Measurements from ENCODE around the gene SETD2. TPM values are rescaled to one million over a fixed set of nuclear protein-coding genes. Genes with fewer than 3 reads are reported as not detected.

Gene SETD2
- total and polyA plus RNA-seq, 2 donors (not counting 1 experiment from before 2014, with no cell fraction given) = 22.5 to 35.3 TPM

DNA sequence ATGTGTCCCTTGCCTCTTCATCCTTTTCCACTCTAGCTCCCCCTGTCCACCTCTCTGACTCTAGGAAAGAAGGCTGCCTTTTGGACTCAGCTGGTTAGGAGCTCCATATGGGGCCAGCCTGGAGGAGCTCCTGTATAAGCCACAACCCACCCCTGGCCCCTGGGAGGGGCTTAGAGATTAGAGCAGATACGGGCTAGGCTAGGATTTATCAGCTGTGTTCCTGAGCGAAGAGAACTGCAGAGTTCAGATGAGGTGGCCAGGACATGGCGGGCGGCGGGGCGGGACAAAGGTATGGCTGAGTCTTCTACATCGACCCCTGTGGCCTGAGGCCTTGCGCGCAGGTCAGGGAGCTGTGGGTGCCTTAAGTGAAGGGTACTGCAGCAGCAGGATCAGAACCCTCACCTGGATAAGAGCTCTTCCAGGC lies 176.6 kb downstream of the SETD2 start:
- no peaks in the 10 kb centered on the region for H3K27me3 ChIP-seq (ENCODE audit: control insufficient read depth, insufficient read depth, low read length)
- H4K20me1 ChIP-seq (ENCODE audit: control insufficient read depth, extremely low read depth, insufficient read depth, low read length) = no peaks in the 10 kb centered on the region
- no peaks in the 10 kb centered on the region for H3K36me3 ChIP-seq (ENCODE audit: control insufficient read depth, insufficient read depth, low read length)
- H3K4me1 ChIP-seq (ENCODE audit: control insufficient read depth, extremely low read depth, insufficient read depth, low read length) = no peaks in the 10 kb centered on the region
- H3K9ac ChIP-seq (ENCODE audit: insufficient read depth, low read length) = no peak overlapping the region
- H2AFZ ChIP-seq (ENCODE audit: low read length) = no peak overlapping the region
- no peak overlapping the region for H3K4me2 ChIP-seq (ENCODE audit: extremely low read depth, insufficient read depth, low read length)
- H3K79me2 ChIP-seq (ENCODE audit: control insufficient read depth, insufficient read depth, low read length) = no peaks in the 10 kb centered on the region
- no peak overlapping the region for H3K4me3 ChIP-seq (replicated peaks in 1 of 4; ENCODE audit: control extremely low read depth in 1 of 4, insufficient read depth in 1 of 4, low read depth in 3 of 4, low read length in 4 of 4)
- no peak overlapping the region for H3K27ac ChIP-seq (ENCODE audit: insufficient read depth, low read length)
- no peak for DNase-seq (ENCODE audit: low read depth in 2 of 2)
- no peak for TF ChIP-seq EZH2 (IDR thresholded peaks at IDR 0.05; ENCODE audit: low read length, missing control alignments)
- TF ChIP-seq, protein P1, sequence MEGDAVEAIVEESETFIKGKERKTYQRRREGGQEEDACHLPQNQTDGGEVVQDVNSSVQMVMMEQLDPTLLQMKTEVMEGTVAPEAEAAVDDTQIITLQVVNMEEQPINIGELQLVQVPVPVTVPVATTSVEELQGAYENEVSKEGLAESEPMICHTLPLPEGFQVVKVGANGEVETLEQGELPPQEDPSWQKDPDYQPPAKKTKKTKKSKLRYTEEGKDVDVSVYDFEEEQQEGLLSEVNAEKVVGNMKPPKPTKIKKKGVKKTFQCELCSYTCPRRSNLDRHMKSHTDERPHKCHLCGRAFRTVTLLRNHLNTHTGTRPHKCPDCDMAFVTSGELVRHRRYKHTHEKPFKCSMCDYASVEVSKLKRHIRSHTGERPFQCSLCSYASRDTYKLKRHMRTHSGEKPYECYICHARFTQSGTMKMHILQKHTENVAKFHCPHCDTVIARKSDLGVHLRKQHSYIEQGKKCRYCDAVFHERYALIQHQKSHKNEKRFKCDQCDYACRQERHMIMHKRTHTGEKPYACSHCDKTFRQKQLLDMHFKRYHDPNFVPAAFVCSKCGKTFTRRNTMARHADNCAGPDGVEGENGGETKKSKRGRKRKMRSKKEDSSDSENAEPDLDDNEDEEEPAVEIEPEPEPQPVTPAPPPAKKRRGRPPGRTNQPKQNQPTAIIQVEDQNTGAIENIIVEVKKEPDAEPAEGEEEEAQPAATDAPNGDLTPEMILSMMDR (conservative IDR thresholded peaks at IDR 0.05 in 1 of 2, IDR thresholded peaks at IDR 0.05 in 1 of 2; ENCODE audit: low read depth in 1 of 2, low read length in 2 of 2) = no peak
- H3K9me3 ChIP-seq (ENCODE audit: control insufficient read depth, insufficient read depth, low read depth, low read length) = no peaks in the 10 kb centered on the region

DNA sequence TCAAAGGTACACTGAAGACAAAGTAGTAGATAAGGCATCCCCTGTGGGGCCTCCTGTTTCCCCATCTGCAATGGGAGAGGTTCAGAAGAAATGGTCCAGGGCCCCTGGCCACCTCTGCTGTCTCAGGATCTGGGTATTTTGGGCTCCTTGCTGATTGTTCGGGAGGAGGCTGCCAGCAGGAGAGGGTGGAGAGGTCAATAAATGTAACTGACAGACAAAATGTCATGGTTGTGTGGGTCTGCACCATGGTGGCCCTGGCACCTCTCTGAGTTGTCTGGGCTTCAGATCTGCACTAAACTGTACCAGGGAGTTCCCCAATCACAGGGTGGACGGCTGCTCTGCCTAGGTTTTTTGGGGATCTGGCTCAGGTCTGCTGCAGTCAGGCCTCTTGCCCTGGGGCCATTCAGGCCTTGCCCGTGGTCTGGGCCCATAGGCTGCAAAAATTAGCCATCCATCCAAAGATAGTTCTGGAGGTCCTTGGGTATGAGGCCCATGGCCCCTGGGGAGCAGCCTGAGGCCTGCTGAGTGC lies 177.1 kb downstream of the SETD2 start:
- no peak overlapping the region for H3K27ac ChIP-seq (ENCODE audit: insufficient read depth, low read length)
- no peak overlapping the region for H3K4me2 ChIP-seq (ENCODE audit: extremely low read depth, insufficient read depth, low read length)
- TF ChIP-seq, protein P1 (conservative IDR thresholded peaks at IDR 0.05 in 1 of 2, IDR thresholded peaks at IDR 0.05 in 1 of 2; ENCODE audit: low read depth in 1 of 2, low read length in 2 of 2) = no peak
- TF ChIP-seq EZH2 (IDR thresholded peaks at IDR 0.05; ENCODE audit: low read length, missing control alignments) = no peak
- no peaks in the 10 kb centered on the region for H3K9me3 ChIP-seq (ENCODE audit: control insufficient read depth, insufficient read depth, low read depth, low read length)
- no peaks in the 10 kb centered on the region for H3K4me1 ChIP-seq (ENCODE audit: control insufficient read depth, extremely low read depth, insufficient read depth, low read length)
- no peaks in the 10 kb centered on the region for H3K27me3 ChIP-seq (ENCODE audit: control insufficient read depth, insufficient read depth, low read length)
- no peak overlapping the region for H2AFZ ChIP-seq (ENCODE audit: low read length)
- H3K4me3 ChIP-seq (replicated peaks in 1 of 4; ENCODE audit: control extremely low read depth in 1 of 4, insufficient read depth in 1 of 4, low read depth in 3 of 4, low read length in 4 of 4) = no peak overlapping the region
- DNase-seq (ENCODE audit: low read depth in 2 of 2) = no peak
- H4K20me1 ChIP-seq (ENCODE audit: control insufficient read depth, extremely low read depth, insufficient read depth, low read length) = no peaks in the 10 kb centered on the region
- no peaks in the 10 kb centered on the region for H3K79me2 ChIP-seq (ENCODE audit: control insufficient read depth, insufficient read depth, low read length)
- no peaks in the 10 kb centered on the region for H3K36me3 ChIP-seq (ENCODE audit: control insufficient read depth, insufficient read depth, low read length)
- no peak overlapping the region for H3K9ac ChIP-seq (ENCODE audit: insufficient read depth, low read length)

DNA sequence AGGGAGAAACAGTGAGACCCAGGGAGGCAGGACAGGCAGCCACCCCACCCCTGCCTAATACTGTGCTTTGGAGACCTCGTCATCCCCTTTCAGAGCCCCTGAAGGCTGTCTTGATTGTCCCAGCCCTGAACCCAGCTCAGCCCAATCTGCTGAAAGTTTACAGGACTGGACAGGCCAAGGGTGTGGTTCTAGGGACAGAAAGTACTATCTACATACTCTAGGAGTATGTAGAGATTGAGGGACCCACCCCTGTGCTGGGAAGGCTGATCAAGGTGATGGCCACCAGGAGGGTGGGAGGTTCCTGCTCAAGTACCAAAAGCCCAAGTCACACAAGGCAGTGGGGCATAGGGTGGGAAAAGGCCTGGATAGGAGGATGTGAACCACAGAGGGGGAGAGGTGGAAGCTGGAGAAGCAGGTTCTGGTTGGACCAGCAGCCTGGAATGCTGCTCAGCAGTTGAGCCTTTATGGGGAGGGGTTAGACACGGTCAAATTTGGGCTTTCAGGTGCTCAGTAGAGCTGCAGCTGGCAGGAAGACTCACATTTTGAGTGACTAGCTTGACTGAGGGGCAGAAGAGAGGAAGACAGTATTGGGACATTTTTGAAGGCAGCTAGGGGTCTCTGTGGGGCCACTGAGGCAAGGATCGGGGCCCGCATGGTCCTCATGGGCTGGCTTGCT lies 177.7 kb downstream of the SETD2 start:
- H3K4me1 ChIP-seq (ENCODE audit: control insufficient read depth, extremely low read depth, insufficient read depth, low read length) = no peaks in the 10 kb centered on the region
- TF ChIP-seq, protein P1 (conservative IDR thresholded peaks at IDR 0.05 in 1 of 2, IDR thresholded peaks at IDR 0.05 in 1 of 2; ENCODE audit: low read depth in 1 of 2, low read length in 2 of 2) = no peak
- no peak for TF ChIP-seq EZH2 (IDR thresholded peaks at IDR 0.05; ENCODE audit: low read length, missing control alignments)
- H2AFZ ChIP-seq (ENCODE audit: low read length) = no peak overlapping the region
- H3K9me3 ChIP-seq (ENCODE audit: control insufficient read depth, insufficient read depth, low read depth, low read length) = no peaks in the 10 kb centered on the region
- H4K20me1 ChIP-seq (ENCODE audit: control insufficient read depth, extremely low read depth, insufficient read depth, low read length) = no peaks in the 10 kb centered on the region
- H3K27ac ChIP-seq (ENCODE audit: insufficient read depth, low read length) = no peak overlapping the region
- no peaks in the 10 kb centered on the region for H3K27me3 ChIP-seq (ENCODE audit: control insufficient read depth, insufficient read depth, low read length)
- no peaks in the 10 kb centered on the region for H3K79me2 ChIP-seq (ENCODE audit: control insufficient read depth, insufficient read depth, low read length)
- DNase-seq (ENCODE audit: low read depth in 2 of 2) = no peak
- H3K36me3 ChIP-seq (ENCODE audit: control insufficient read depth, insufficient read depth, low read length) = no peaks in the 10 kb centered on the region
- H3K9ac ChIP-seq (ENCODE audit: insufficient read depth, low read length) = no peak overlapping the region
- H3K4me3 ChIP-seq (replicated peaks in 1 of 4; ENCODE audit: control extremely low read depth in 1 of 4, insufficient read depth in 1 of 4, low read depth in 3 of 4, low read length in 4 of 4) = no peak overlapping the region
- no peak overlapping the region for H3K4me2 ChIP-seq (ENCODE audit: extremely low read depth, insufficient read depth, low read length)

Data from fibroblast of lung (primary cell).